Activated CD8-positive, alpha-beta memory T cell treated with anti-CD3 and anti-CD28 coated beads, Interleukin-2, amount 50 U/mL, for 24 hours (primary cell): ENCODE measurements around the gene TBX10.
"Not testable (repeated sequence)": the region's sequence is repeated elsewhere in the genome, so short reads cannot be mapped to it uniquely, and the experiment has no call there.

Experiments used
- DNase-seq: peaks from one replicate; pipeline ENCODE4 v3.0.0-alpha.2; 2020; ENCODE audit errors: extremely low read depth

TBX10 gene

GRCh38 chr11:67599149-67599548 lies 40.4 kb downstream of the TBX10 start:
- no peak for DNase-seq

GRCh38 chr11:67597963-67598362 lies 41.6 kb downstream of the TBX10 start:
- not testable (repeated sequence) for DNase-seq

- not testable (repeated sequence) for DNase-seq
Measured at GRCh38 chr11:67597458-67597857, 42.1 kb downstream of the TBX10 start.

GRCh38 chr11:67596753-67597300 lies 42.7 kb downstream of the TBX10 start:
- no peak for DNase-seq

- DNase-seq = no peak
Measured at GRCh38 chr11:67594480-67594879, 45.1 kb downstream of the TBX10 start.

- no peak for DNase-seq
Measured at GRCh38 chr11:67593565-67593905, 46.0 kb downstream of the TBX10 start.

GRCh38 chr11:67592880-67593564 lies 46.5 kb downstream of the TBX10 start:
- no peak for DNase-seq

- not testable (repeated sequence) for DNase-seq
Measured at GRCh38 chr11:67588899-67589415, 50.6 kb downstream of the TBX10 start.

GRCh38 chr11:67588136-67588503 lies 51.4 kb downstream of the TBX10 start:
- DNase-seq = no peak

- no peak for DNase-seq
Measured at GRCh38 chr11:67586568-67587250, 52.9 kb downstream of the TBX10 start.

GRCh38 chr11:67585911-67586310 lies 53.7 kb downstream of the TBX10 start:
- DNase-seq = no peak

- no peak for DNase-seq
Measured at GRCh38 chr11:67584881-67585873, 54.4 kb downstream of the TBX10 start.

- DNase-seq = peak; percentile 9
Measured at GRCh38 chr11:67584205-67584880, 55.2 kb downstream of the TBX10 start.

GRCh38 chr11:67583247-67584204 lies 56.0 kb downstream of the TBX10 start, which contains the start of gene GSTP1:
TSS of gene GSTP1 (plus strand) at chr11:67583812. CDS start at chr11:67583844, 32 bp downstream.
- DNase-seq = peak; percentile 59

GRCh38 chr11:67582011-67582410 lies 57.6 kb downstream of the TBX10 start:
- DNase-seq = no peak

GRCh38 chr11:67581469-67581868 lies 58.1 kb downstream of the TBX10 start:
- DNase-seq = no peak
